ENCODE data around the gene REN. TPM values are rescaled to one million over a fixed set of nuclear protein-coding genes. Genes with fewer than 3 reads are reported as not detected.
A peak's percentile ranks its signal among the peaks of the same experiment; 100 is the strongest.

REN gene
- total and polyA plus RNA-seq, 2 donors (not counting 1 experiment from before 2014, with no cell fraction given) = 0.17 to 0.20 TPM

DNA sequence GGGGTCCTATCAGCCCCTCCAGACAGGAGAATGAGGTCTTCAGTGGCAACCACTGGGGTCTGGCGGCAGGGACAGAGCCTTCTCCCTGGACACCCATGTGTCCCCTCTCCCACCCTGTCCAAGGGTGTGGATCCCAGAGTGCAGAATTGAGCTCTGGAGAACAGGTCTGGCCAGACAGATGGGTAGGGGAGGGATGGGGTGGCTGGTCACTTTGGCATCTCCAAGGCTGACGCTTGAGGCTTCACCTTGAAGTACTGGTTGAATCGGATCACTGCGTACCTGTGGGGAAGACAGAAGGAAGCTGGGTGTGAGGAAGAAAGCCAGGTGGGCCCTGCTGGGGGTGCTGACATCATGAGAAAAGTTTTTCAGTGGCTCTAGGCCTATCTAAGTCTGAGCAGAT is 34.2 kb downstream of the REN start:
- Histone ChIP-seq H3K36me3 (ENCODE audit: control insufficient read depth, insufficient read depth, low read length) (no peaks in the 10 kb centered on the region), H3K9ac (ENCODE audit: insufficient read depth, low read length) (no peak overlapping the region), H3K4me3 (replicated peaks in 1 of 4; ENCODE audit: control extremely low read depth in 1 of 4, insufficient read depth in 1 of 4, low read depth in 3 of 4, low read length in 4 of 4) (no peak overlapping the region), H4K20me1 (ENCODE audit: control insufficient read depth, extremely low read depth, insufficient read depth, low read length) (no peaks in the 10 kb centered on the region), H3K9me3 (ENCODE audit: control insufficient read depth, insufficient read depth, low read depth, low read length) (no peaks in the 10 kb centered on the region), H3K4me1 (ENCODE audit: control insufficient read depth, extremely low read depth, insufficient read depth, low read length) (peaks cover 19% of the 10 kb centered on the region), H3K27me3 (ENCODE audit: control insufficient read depth, insufficient read depth, low read length) (no peaks in the 10 kb centered on the region), H2AFZ (ENCODE audit: low read length) (no peak overlapping the region), H3K4me2 (ENCODE audit: extremely low read depth, insufficient read depth, low read length) (no peak overlapping the region), H3K27ac (ENCODE audit: insufficient read depth, low read length) (no peak overlapping the region), H3K79me2 (ENCODE audit: control insufficient read depth, insufficient read depth, low read length) (no peaks in the 10 kb centered on the region)
- TF ChIP-seq EZH2 (IDR thresholded peaks at IDR 0.05; ENCODE audit: low read length, missing control alignments) = no peak
- TF ChIP-seq, protein P1, sequence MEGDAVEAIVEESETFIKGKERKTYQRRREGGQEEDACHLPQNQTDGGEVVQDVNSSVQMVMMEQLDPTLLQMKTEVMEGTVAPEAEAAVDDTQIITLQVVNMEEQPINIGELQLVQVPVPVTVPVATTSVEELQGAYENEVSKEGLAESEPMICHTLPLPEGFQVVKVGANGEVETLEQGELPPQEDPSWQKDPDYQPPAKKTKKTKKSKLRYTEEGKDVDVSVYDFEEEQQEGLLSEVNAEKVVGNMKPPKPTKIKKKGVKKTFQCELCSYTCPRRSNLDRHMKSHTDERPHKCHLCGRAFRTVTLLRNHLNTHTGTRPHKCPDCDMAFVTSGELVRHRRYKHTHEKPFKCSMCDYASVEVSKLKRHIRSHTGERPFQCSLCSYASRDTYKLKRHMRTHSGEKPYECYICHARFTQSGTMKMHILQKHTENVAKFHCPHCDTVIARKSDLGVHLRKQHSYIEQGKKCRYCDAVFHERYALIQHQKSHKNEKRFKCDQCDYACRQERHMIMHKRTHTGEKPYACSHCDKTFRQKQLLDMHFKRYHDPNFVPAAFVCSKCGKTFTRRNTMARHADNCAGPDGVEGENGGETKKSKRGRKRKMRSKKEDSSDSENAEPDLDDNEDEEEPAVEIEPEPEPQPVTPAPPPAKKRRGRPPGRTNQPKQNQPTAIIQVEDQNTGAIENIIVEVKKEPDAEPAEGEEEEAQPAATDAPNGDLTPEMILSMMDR (conservative IDR thresholded peaks at IDR 0.05 in 1 of 2, IDR thresholded peaks at IDR 0.05 in 1 of 2; ENCODE audit: low read depth in 1 of 2, low read length in 2 of 2) = no peak
- DNase-seq (ENCODE audit: low read depth in 2 of 2) = no peak

DNA sequence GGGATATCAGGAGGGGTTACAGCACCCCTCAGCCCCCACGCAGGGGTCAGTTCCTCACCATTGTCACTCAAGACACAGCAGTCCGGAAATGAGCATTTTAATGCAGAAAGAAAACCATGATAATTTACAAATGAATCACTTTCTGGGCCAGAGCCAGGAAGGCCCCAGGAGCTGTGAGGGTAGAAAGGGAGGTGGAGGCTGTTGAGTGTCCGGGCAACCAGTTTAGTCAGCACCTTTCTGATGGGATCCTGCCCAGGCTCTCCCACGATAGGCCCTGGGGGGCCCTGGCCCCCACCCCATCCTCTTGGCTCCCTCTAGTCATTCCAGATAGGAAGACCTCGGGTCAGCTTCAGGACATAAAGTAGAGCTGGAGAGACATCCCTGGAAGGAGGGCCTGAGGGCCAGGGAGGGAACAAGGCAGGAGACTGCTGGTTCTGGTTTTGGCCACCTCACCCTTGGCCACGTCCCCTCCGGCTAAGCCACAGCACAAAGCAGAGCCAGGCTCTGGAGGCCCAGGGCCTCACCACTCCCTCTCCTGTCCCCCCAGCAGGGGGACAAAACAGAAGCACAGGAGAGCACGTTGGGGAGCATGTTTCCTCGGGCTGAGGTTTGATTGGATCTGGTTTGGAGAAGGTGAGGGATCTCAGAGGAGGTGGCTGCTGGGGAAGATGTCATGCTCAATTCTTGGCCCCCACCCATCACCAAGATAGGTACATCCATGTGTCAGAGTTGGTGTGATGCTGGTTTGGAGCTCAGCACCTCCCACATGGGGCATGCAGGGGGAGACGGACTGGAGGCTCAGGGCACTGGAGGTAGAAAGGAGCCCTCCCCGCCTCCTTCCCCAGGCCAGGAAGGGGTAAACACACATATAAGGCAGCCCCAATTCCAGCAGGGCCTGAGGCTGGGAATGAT is 34.9 kb downstream of the REN start:
- H2AFZ ChIP-seq (ENCODE audit: low read length) = peak overlapping the region; percentile 43
- peak overlapping the region; percentile 46 for H3K27ac ChIP-seq (ENCODE audit: insufficient read depth, low read length)
- no peaks in the 10 kb centered on the region for H3K27me3 ChIP-seq (ENCODE audit: control insufficient read depth, insufficient read depth, low read length)
- H3K4me1 ChIP-seq (ENCODE audit: control insufficient read depth, extremely low read depth, insufficient read depth, low read length) = peaks cover 19% of the 10 kb centered on the region
- H3K9me3 ChIP-seq (ENCODE audit: control insufficient read depth, insufficient read depth, low read depth, low read length) = no peaks in the 10 kb centered on the region
- peak; percentile 81 to 87 for DNase-seq (ENCODE audit: low read depth in 2 of 2)
- no peaks in the 10 kb centered on the region for H4K20me1 ChIP-seq (ENCODE audit: control insufficient read depth, extremely low read depth, insufficient read depth, low read length)
- TF ChIP-seq, protein P1 (conservative IDR thresholded peaks at IDR 0.05 in 1 of 2, IDR thresholded peaks at IDR 0.05 in 1 of 2; ENCODE audit: low read depth in 1 of 2, low read length in 2 of 2) = peak; percentile 1 to 6
- no peak for TF ChIP-seq EZH2 (IDR thresholded peaks at IDR 0.05; ENCODE audit: low read length, missing control alignments)
- peak overlapping the region; percentile 4 for H3K4me2 ChIP-seq (ENCODE audit: extremely low read depth, insufficient read depth, low read length)
- no peaks in the 10 kb centered on the region for H3K79me2 ChIP-seq (ENCODE audit: control insufficient read depth, insufficient read depth, low read length)
- no peaks in the 10 kb centered on the region for H3K36me3 ChIP-seq (ENCODE audit: control insufficient read depth, insufficient read depth, low read length)
- H3K9ac ChIP-seq (ENCODE audit: insufficient read depth, low read length) = no peak overlapping the region
- no peak overlapping the region for H3K4me3 ChIP-seq (replicated peaks in 1 of 4; ENCODE audit: control extremely low read depth in 1 of 4, insufficient read depth in 1 of 4, low read depth in 3 of 4, low read length in 4 of 4)

DNA sequence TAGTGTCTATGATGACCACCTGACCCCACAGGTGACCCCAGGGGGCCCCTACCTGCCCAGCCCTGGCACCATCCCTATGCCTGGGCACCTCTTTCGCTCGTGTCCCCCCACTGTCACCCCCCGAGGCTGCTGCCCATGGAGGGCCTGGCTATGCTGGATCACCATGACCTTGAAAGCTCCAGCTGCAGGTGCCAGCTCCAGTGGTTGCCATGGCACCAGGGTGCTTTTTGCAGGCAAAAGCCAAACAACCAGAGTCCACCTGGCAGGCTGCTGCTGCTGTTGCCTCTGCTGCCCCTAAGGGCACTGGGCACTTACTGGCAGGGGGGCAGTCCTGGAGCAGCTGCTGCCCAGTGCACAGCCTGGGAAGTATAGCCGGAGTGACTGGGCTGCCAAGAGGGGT is 36.0 kb downstream of the REN start:
- Histone ChIP-seq H3K27me3 (ENCODE audit: control insufficient read depth, insufficient read depth, low read length) (no peaks in the 10 kb centered on the region), H3K79me2 (ENCODE audit: control insufficient read depth, insufficient read depth, low read length) (no peaks in the 10 kb centered on the region), H3K36me3 (ENCODE audit: control insufficient read depth, insufficient read depth, low read length) (no peaks in the 10 kb centered on the region), H3K4me2 (ENCODE audit: extremely low read depth, insufficient read depth, low read length) (no peak overlapping the region), H3K9ac (ENCODE audit: insufficient read depth, low read length) (no peak overlapping the region), H3K9me3 (ENCODE audit: control insufficient read depth, insufficient read depth, low read depth, low read length) (no peaks in the 10 kb centered on the region), H3K4me1 (ENCODE audit: control insufficient read depth, extremely low read depth, insufficient read depth, low read length) (peaks cover 19% of the 10 kb centered on the region), H3K4me3 (replicated peaks in 1 of 4; ENCODE audit: control extremely low read depth in 1 of 4, insufficient read depth in 1 of 4, low read depth in 3 of 4, low read length in 4 of 4) (no peak overlapping the region), H4K20me1 (ENCODE audit: control insufficient read depth, extremely low read depth, insufficient read depth, low read length) (no peaks in the 10 kb centered on the region), H3K27ac (ENCODE audit: insufficient read depth, low read length) (no peak overlapping the region), H2AFZ (ENCODE audit: low read length) (no peak overlapping the region)
- TF ChIP-seq EZH2 (IDR thresholded peaks at IDR 0.05; ENCODE audit: low read length, missing control alignments) = no peak
- TF ChIP-seq, protein P1 (conservative IDR thresholded peaks at IDR 0.05 in 1 of 2, IDR thresholded peaks at IDR 0.05 in 1 of 2; ENCODE audit: low read depth in 1 of 2, low read length in 2 of 2) = no peak
- no peak for DNase-seq (ENCODE audit: low read depth in 2 of 2)
